ENCODE data around the gene TMEM131L. TPM values are rescaled to one million over a fixed set of nuclear protein-coding genes. Genes with fewer than 3 reads are reported as not detected.
A peak's percentile ranks its signal among the peaks of the same experiment; 100 is the strongest.

Gene TMEM131L
- total RNA-seq, 2 experiments from 2014 or later = 51.7 to 52.4 TPM

- Mint-ChIP-seq H3K4me1 (ENCODE audit: low read depth) (peaks cover 72% of the 10 kb centered on the region), H3K4me3 (peak overlapping the region; percentile 80), H3K9me3 (no peaks in the 10 kb centered on the region), H3K27me3 (no peaks in the 10 kb centered on the region), H3K36me3 (ENCODE audit: low read depth) (no peaks in the 10 kb centered on the region), H3K27ac (peak overlapping the region; percentile 97)
- ChIA-PET POLR2A (interaction anchor here (0.5 to 1.9 kb wide), 8 partner anchors 32 to 162 kb away, joined by 3 to 9 read pairs (median 4); partner anchors contain the start of gene MND1), CTCF (interaction anchor here (0.9 to 3.0 kb wide), 13 partner anchors 25 to 214 kb away, joined by 3 to 40 read pairs (median 6); partner anchors contain the start of genes MND1 and TMEM131L)
- intact Hi-C loops (cut with micrococcal nuclease) = loop anchor here (2.0 to 5.0 kb wide), 4 partner anchors 34 to 141 kb away; partner anchors contain the start of gene TMEM131L
- no peak for ATAC-seq
- TF ChIP-seq CTCF (IDR thresholded peaks at IDR 0.05) = no peak
- DNase-seq = no peak
Observed at GRCh38 chr4:153433754-153434105, 32.4 kb upstream of the TMEM131L start.

GRCh38 chr4:153434190-153434589 lies 32.0 kb upstream of the TMEM131L start:
- ChIA-PET CTCF (interaction anchor here (0.6 to 3.0 kb wide), 8 partner anchors 33 to 209 kb away, joined by 3 to 40 read pairs (median 6); partner anchors contain the start of genes MND1 and TMEM131L), POLR2A (interaction anchor here (0.6 to 1.9 kb wide), 5 partner anchors 31 to 107 kb away, joined by 3 to 6 read pairs (median 4); partner anchors contain the start of gene MND1)
- Mint-ChIP-seq H3K27me3 (no peaks in the 10 kb centered on the region), H3K36me3 (ENCODE audit: low read depth) (no peaks in the 10 kb centered on the region), H3K4me3 (peak overlapping the region; percentile 80), H3K27ac (peak overlapping the region; percentile 97), H3K9me3 (no peaks in the 10 kb centered on the region), H3K4me1 (ENCODE audit: low read depth) (peaks cover 72% of the 10 kb centered on the region)
- peak; percentile 7 for ATAC-seq
- DNase-seq = no peak
- intact Hi-C loops (cut with micrococcal nuclease) = loop anchor here (5.0 kb wide), 3 partner anchors 33 to 87 kb away; partner anchors contain the start of gene TMEM131L
- TF ChIP-seq CTCF (IDR thresholded peaks at IDR 0.05) = no peak

- Mint-ChIP-seq H3K4me1 (ENCODE audit: low read depth) (peaks cover 50% of the 10 kb centered on the region), H3K27me3 (no peaks in the 10 kb centered on the region), H3K9me3 (no peaks in the 10 kb centered on the region), H3K36me3 (ENCODE audit: low read depth) (no peaks in the 10 kb centered on the region), H3K4me3 (peak overlapping the region; percentile 80), H3K27ac (peak overlapping the region; percentile 92)
- intact Hi-C loops (cut with micrococcal nuclease) = no loop called here
- DNase-seq (peak; percentile 57), ATAC-seq (peak; percentile 83)
- POLR2A ChIA-PET = interaction anchor here (1.0 to 1.8 kb wide), 4 partner anchors 17 to 91 kb away, joined by 3 to 7 read pairs (median 4); partner anchors contain the start of gene TMEM131L
- CTCF ChIA-PET = interaction anchor here (0.9 to 1.5 kb wide), 4 partner anchors 53 to 135 kb away, joined by 3 to 5 read pairs (median 4); partner anchors contain the start of gene MND1
- TF ChIP-seq CTCF (IDR thresholded peaks at IDR 0.05) = no peak
Observed at GRCh38 chr4:153438916-153439756, 27.0 kb upstream of the TMEM131L start.

- no peak for TF ChIP-seq CTCF (IDR thresholded peaks at IDR 0.05)
- intact Hi-C loops (cut with micrococcal nuclease) = no loop called here
- ATAC-seq (no peak), DNase-seq (no peak)
- H3K27me3 Mint-ChIP-seq = no peaks in the 10 kb centered on the region
- CTCF ChIA-PET = interaction anchor here (1.5 kb wide), 1 partner anchor 94 kb away, joined by 3 read pairs; no protein-coding TSS in a partner anchor
- POLR2A ChIA-PET = interaction anchor here (1.0 to 1.8 kb wide), 4 partner anchors 16 to 91 kb away, joined by 3 to 7 read pairs (median 4); partner anchors contain the start of gene TMEM131L
- peaks cover 45% of the 10 kb centered on the region for H3K4me1 Mint-ChIP-seq (ENCODE audit: low read depth)
- H3K9me3 Mint-ChIP-seq = no peaks in the 10 kb centered on the region
- peak overlapping the region; percentile 92 for H3K27ac Mint-ChIP-seq
- H3K36me3 Mint-ChIP-seq (ENCODE audit: low read depth) = no peaks in the 10 kb centered on the region
- no peak overlapping the region for H3K4me3 Mint-ChIP-seq
Observed at GRCh38 chr4:153439831-153440230, 26.3 kb upstream of the TMEM131L start.
